B cell (primary cell): Measurements from ENCODE around the gene SRPK1. TPM values are rescaled to one million over a fixed set of nuclear protein-coding genes. Genes with fewer than 3 reads are reported as not detected.

Experiments used
- ATAC-seq: fragments of 200-7000 bp; cut with Tn5 transposase; one replicate; pipeline ENCODE4 v1.10.0; 2021; ENCODE audit warnings: low read depth, mild to moderate bottlenecking, moderate number of reproducible peaks, moderate library complexity
- CTCF ChIA-PET: fragments of 350-600 bp; sonication (Branson Sonifier 250); formaldehyde crosslinking; loops from one replicate; lab custom pipeline; 2021; ENCODE audit warnings: antibody characterized with exemption, inconsistent platforms; lab: Charles Lee
- POLR2A ChIA-PET: fragments of 350-600 bp; sonication (Branson Sonifier 250); formaldehyde crosslinking; loops from one replicate; lab custom pipeline; 2021; ENCODE audit warnings: antibody characterized with exemption; lab: Charles Lee
- DNase-seq: peaks from one replicate; pipeline ENCODE4 v3.0.0; 2013
- H2AFZ ChIP-seq: 2 replicates; pipeline ENCODE4 v1.6.1; 2012; ENCODE audit warnings: mild to moderate bottlenecking, low read depth, low read length; ENCODE audit not compliant: insufficient read depth, poor library complexity, severe bottlenecking
- H3K27ac ChIP-seq, 2 donors: 1 replicate in 1 of 2; 2 replicates in 1 of 2; pipeline ENCODE4 v1.5.1; 2012 to 2013; ENCODE audit warnings: low read length in 2 of 2, mild to moderate bottlenecking in 2 of 2, moderate library complexity in 1 of 2
- H3K27me3 ChIP-seq, 4 experiments: fragments of 200-600 bp in 1 of 4; sonication (generic) in 1 of 4; replicated peaks in 1 of 4; 1 replicate in 2 of 4; 2 replicates in 2 of 4; pipeline versions ENCODE4 v1.6.1 to v1.7.0; 2013 to 2016; ENCODE audit warnings: low read length in 3 of 4, mild to moderate bottlenecking in 2 of 4, mixed read lengths in 1 of 4, moderate library complexity in 1 of 4; ENCODE audit not compliant: insufficient read depth in 4 of 4, control insufficient read depth in 3 of 4; ENCODE audit errors: control extremely low read depth in 1 of 4
- H3K36me3 ChIP-seq, 2 experiments: replicated peaks in 1 of 2; 1 replicate in 1 of 2; 2 replicates in 1 of 2; pipeline versions ENCODE4 v1.6.1 to v1.7.1; 2013; ENCODE audit warnings: low read length in 1 of 2; ENCODE audit not compliant: insufficient read depth in 2 of 2, control insufficient read depth in 1 of 2; ENCODE audit errors: control extremely low read depth in 1 of 2, extremely low read depth in 1 of 2
- H3K4me1 ChIP-seq, 2 donors: fragments of 200-600 bp in 1 of 2; sonication (generic) in 1 of 2; 1 replicate in 1 of 2; 2 replicates in 1 of 2; pipeline versions ENCODE4 v1.5.1 to v1.6.1; 2013 to 2017; ENCODE audit warnings: low read length in 2 of 2; ENCODE audit not compliant: control insufficient read depth in 2 of 2, insufficient read depth in 2 of 2
- H3K4me2 ChIP-seq: replicated peaks from 2 replicates; pipeline ENCODE3; 2012; ENCODE audit warnings: mild to moderate bottlenecking, low read depth, low read length; ENCODE audit not compliant: poor library complexity, severe bottlenecking
- H3K4me3 ChIP-seq, 5 experiments: fragments of 200-600 bp in 1 of 5; sonication (generic) in 1 of 5; 1 replicate in 3 of 5; 2 replicates in 2 of 5; pipeline versions ENCODE4 v1.5.1 to v1.7.0; 2011 to 2016; ENCODE audit warnings: low read length in 4 of 5, mild to moderate bottlenecking in 4 of 5, low read depth in 2 of 5, control low read depth in 1 of 5, moderate library complexity in 1 of 5; ENCODE audit not compliant: insufficient read depth in 1 of 5; ENCODE audit errors: control extremely low read depth in 1 of 5, extremely low read depth in 1 of 5
- H3K79me2 ChIP-seq: fragments of 200-600 bp; sonication (generic); one replicate; pipeline ENCODE4 v1.6.0; 2016; ENCODE audit warnings: low read length; ENCODE audit not compliant: control insufficient read depth, insufficient read depth
- H3K9ac ChIP-seq: fragments of 200-600 bp; sonication (generic); 2 replicates; pipeline ENCODE4 v1.6.1; 2017; ENCODE audit warnings: mild to moderate bottlenecking, low read length, moderate library complexity
- H3K9me3 ChIP-seq, 3 donors: one replicate each; pipeline versions ENCODE4 v1.6.1 to v1.7.1; 2013; ENCODE audit warnings: low read length in 2 of 3; ENCODE audit not compliant: control insufficient read depth in 2 of 3, insufficient read depth in 1 of 3; ENCODE audit errors: control extremely low read depth in 1 of 3
- H4K20me1 ChIP-seq: 2 replicates; pipeline ENCODE4 v1.6.0; 2012; ENCODE audit warnings: mild to moderate bottlenecking, low read length; ENCODE audit not compliant: insufficient read depth, control insufficient read depth, poor library complexity, severe bottlenecking
- H3K27ac Mint-ChIP-seq: one replicate; pipeline ENCODE4 v1.8.0; 2021; ENCODE audit warnings: mixed read lengths
- H3K27me3 Mint-ChIP-seq: one replicate; pipeline ENCODE4 v1.8.0; 2021; ENCODE audit warnings: mixed read lengths
- H3K4me1 Mint-ChIP-seq: one replicate; pipeline ENCODE4 v1.8.0; 2021; ENCODE audit warnings: mixed read lengths
- H3K4me3 Mint-ChIP-seq: one replicate; pipeline ENCODE4 v1.8.0; 2021; ENCODE audit warnings: mixed read lengths
- H3K9me3 Mint-ChIP-seq: one replicate; pipeline ENCODE4 v1.8.0; 2022; ENCODE audit warnings: mixed read lengths; ENCODE audit not compliant: insufficient read depth
- CTCF ChIP-seq: fragments of 200-600 bp; IDR thresholded peaks from one replicate; pipeline ENCODE4 v1.8.0; 2022; ENCODE audit warnings: antibody characterized with exemption, mild to moderate bottlenecking
- EZH2 ChIP-seq: IDR thresholded peaks from 2 replicates; pipeline ENCODE4 v1.6.1; 2012; ENCODE audit warnings: borderline replicate concordance, low read depth, mild to moderate bottlenecking, moderate library complexity, low read length; ENCODE audit not compliant: insufficient read depth, poor library complexity, severe bottlenecking
- WGBS: methylation state at CpG from one replicate; pipeline ENCODE4 v1.1.5; 2013; ENCODE audit warnings: missing lambda C conversion rate; ENCODE audit not compliant: insufficient coverage; 5-methylcytosine and 5-hydroxymethylcytosine counted together
- intact Hi-C: fragments of 100-400 bp; cut with micrococcal nuclease; formaldehyde crosslinking; loops from one replicate; pipeline ENCODE4 v1.10.0; 2022
- polyA plus RNA-seq: library from polyadenylated mRNA; depleted of rRNA; stranded (reverse); fragments of >200 nt; gene quantifications from 2 replicates; pipeline ENCODE4 v1.2.3, GENCODE V29; 2012
- total RNA-seq, 2 donors: library from RNA; stranded (reverse); fragments of 120-200 nt in 1 of 2; gene quantifications; 1 replicate in 1 of 2; 2 replicates in 1 of 2; pipeline versions ENCODE4 v1.2.3 to v1.2.4, GENCODE V29; 2013 to 2022

Gene SRPK1
- total and polyA plus RNA-seq, 2 donors (not counting 1 experiment from before 2014, with no cell fraction given) = 9.7 to 53.3 TPM

DNA sequence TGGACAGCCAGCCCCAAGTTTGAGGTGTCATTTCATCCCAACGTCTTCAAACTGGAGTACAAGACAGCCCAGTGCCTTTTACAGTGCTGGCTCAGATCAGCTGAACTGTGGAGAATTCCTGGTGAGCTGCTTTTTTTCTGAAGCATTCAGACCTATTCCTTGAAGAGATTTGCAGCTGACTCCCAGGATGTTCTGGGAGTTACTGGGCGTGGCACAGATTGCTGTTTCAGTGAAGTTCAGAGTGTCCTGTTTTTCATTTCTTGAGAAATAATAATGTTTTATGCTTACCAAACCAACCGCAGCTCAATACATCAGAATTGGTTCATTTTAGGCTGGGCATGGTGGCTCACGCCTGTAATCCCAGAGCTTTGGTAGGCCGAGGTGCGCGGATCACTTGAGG lies 33.4 kb upstream of the SRPK1 start:
- no peaks in the 10 kb centered on the region for H3K9me3 Mint-ChIP-seq
- no peaks in the 10 kb centered on the region for H3K4me1 ChIP-seq
- intact Hi-C loops = no loop called here
- no peaks in the 10 kb centered on the region for H4K20me1 ChIP-seq
- no peak overlapping the region for H2AFZ ChIP-seq
- H3K36me3 ChIP-seq = no peaks in the 10 kb centered on the region
- H3K4me2 ChIP-seq = no peak overlapping the region
- H3K27ac ChIP-seq = no peak overlapping the region
- 90% methylated on average over 4 of the region's 7 CpGs for WGBS
- peaks cover 13% of the 10 kb centered on the region for H3K27me3 Mint-ChIP-seq
- no peak overlapping the region for H3K9ac ChIP-seq
- ChIA-PET CTCF (interaction anchor here (1.1 kb wide), 1 partner anchor 141 kb away, joined by 3 read pairs; no protein-coding TSS in a partner anchor), POLR2A (no interaction called here)
- no peak for DNase-seq
- no peak overlapping the region for H3K4me3 ChIP-seq
- peaks cover 0 to 10% (median 0%) of the 10 kb centered on the region in 4 experiments for H3K27me3 ChIP-seq
- TF ChIP-seq CTCF = no peak
- TF ChIP-seq EZH2 = no peak
- H3K79me2 ChIP-seq = no peaks in the 10 kb centered on the region
- no peak overlapping the region for H3K27ac Mint-ChIP-seq
- H3K4me3 Mint-ChIP-seq = no peak overlapping the region
- ATAC-seq = no peak
- H3K4me1 Mint-ChIP-seq = no peaks in the 10 kb centered on the region
- no peaks in the 10 kb centered on the region for H3K9me3 ChIP-seq

DNA sequence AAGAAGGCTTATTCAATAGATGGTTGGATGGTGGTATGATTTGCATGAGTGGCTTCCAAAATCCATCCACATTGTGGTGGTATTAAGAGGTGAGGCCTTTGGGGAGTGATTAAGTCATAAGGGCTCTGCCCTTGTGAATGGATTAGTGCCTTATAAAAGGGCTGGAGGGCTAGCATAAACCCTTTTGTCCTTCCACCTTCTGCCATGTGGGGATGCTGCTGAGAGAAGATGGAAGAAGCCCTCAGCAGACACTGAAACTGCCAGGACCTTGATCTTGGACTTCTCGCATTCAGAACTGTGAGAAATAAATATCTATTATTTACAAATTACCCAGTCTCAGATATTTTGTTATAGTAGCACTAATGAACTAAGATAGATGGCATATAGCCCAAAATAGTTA lies 27.8 kb upstream of the SRPK1 start:
- CTCF ChIA-PET = no interaction called here
- Histone ChIP-seq H3K4me2 (no peak overlapping the region), H3K9ac (no peak overlapping the region), H3K79me2 (no peaks in the 10 kb centered on the region), H3K36me3 (no peaks in the 10 kb centered on the region), H3K9me3 (no peaks in the 10 kb centered on the region), H4K20me1 (no peaks in the 10 kb centered on the region), H3K27ac (no peak overlapping the region), H2AFZ (no peak overlapping the region), H3K4me1 (no peaks in the 10 kb centered on the region), H3K4me3 (no peak overlapping the region), H3K27me3 (no peaks in the 10 kb centered on the region)
- POLR2A ChIA-PET = no interaction called here
- Mint-ChIP-seq H3K9me3 (no peaks in the 10 kb centered on the region), H3K27ac (no peak overlapping the region), H3K4me3 (no peak overlapping the region), H3K27me3 (peaks cover 8% of the 10 kb centered on the region), H3K4me1 (no peaks in the 10 kb centered on the region)
- DNase-seq (no peak), ATAC-seq (no peak)
- WGBS = no CpG with 5 or more reads among the region's 1 CpG
- TF ChIP-seq CTCF (no peak), EZH2 (no peak)
- intact Hi-C loops = no loop called here
